Activated B cell treated with CpG ODN at 0.5 μM for 24 hours (primary cell): ENCODE results near the gene TTC8. TPM values are rescaled to one million over a fixed set of nuclear protein-coding genes. Genes with fewer than 3 reads are reported as not detected.

Experiments
- ATAC-seq: fragments of 200-7000 bp; cut with Tn5 transposase; one replicate; pipeline ENCODE4 v1.10.0; 2021; ENCODE audit warnings: low read depth, mild to moderate bottlenecking, moderate library complexity
- CTCF ChIA-PET: fragments of 350-600 bp; sonication (Branson Sonifier 250); formaldehyde crosslinking; loops from one replicate; lab custom pipeline; 2021; ENCODE audit warnings: antibody characterized with exemption; lab: Charles Lee
- POLR2A ChIA-PET: fragments of 350-600 bp; sonication (Branson Sonifier 250); formaldehyde crosslinking; loops from one replicate; lab custom pipeline; 2021; ENCODE audit warnings: antibody characterized with exemption; lab: Charles Lee
- DNase-seq: peaks from one replicate; pipeline ENCODE4 v3.0.0; 2022
- H3K27ac Mint-ChIP-seq: one replicate; pipeline ENCODE4 v1.8.0; 2020; ENCODE audit warnings: mixed read lengths
- H3K27me3 Mint-ChIP-seq: one replicate; pipeline ENCODE4 v1.8.0; 2021; ENCODE audit warnings: mixed read lengths
- H3K36me3 Mint-ChIP-seq: one replicate; pipeline ENCODE4 v1.8.0; 2021; ENCODE audit warnings: low read depth, mixed read lengths
- H3K4me1 Mint-ChIP-seq: one replicate; pipeline ENCODE4 v1.8.0; 2021; ENCODE audit warnings: mixed read lengths
- H3K4me3 Mint-ChIP-seq: one replicate; pipeline ENCODE4 v1.8.0; 2020; ENCODE audit warnings: mild to moderate bottlenecking, mixed read lengths
- H3K9me3 Mint-ChIP-seq: one replicate; pipeline ENCODE4 v1.8.0; 2020; ENCODE audit warnings: mixed read lengths
- CTCF ChIP-seq: fragments of 200-600 bp; IDR thresholded peaks from one replicate; pipeline ENCODE4 v1.8.0; 2022; ENCODE audit warnings: antibody characterized with exemption, mild to moderate bottlenecking
- intact Hi-C: fragments of 100-400 bp; cut with micrococcal nuclease; formaldehyde crosslinking; loops from one replicate; pipeline ENCODE4 v1.15.1; 2024
- total RNA-seq: library from RNA; stranded (reverse); gene quantifications from 2 replicates; pipeline ENCODE4 v1.2.3, GENCODE V29; 2022

Gene TTC8
- total RNA-seq, 1 donor from 2014 or later, result 4.8 TPM

DNA sequence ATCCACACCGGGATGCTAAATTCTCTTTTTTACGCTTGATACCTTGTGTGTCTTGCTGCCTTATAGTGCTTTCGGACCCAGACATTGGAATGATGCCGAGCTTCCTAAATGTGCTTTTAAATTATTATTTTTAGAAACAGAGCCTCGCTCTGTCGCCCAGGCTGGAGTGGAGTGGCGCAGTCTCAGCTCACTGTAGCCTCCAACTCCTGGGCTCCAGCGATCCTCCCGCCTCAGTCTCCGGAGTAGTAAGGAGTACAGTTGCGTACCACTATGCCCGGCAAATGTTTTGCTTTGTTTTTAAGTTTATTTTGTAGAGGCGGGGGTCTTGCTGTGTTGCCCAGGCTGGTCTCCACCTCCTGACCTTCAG lies 31.2 kb upstream of the TTC8 start:
- no peaks in the 10 kb centered on the region for H3K9me3 Mint-ChIP-seq
- peak overlapping the region; percentile 65 for H3K27ac Mint-ChIP-seq
- DNase-seq (no peak), ATAC-seq (no peak)
- no peaks in the 10 kb centered on the region for H3K27me3 Mint-ChIP-seq
- ChIA-PET CTCF (interaction anchor here (1.0 to 1.3 kb wide), 2 partner anchors 31 to 301 kb away, joined by 3 to 4 read pairs; partner anchors contain the start of gene TTC8), POLR2A (interaction anchor here (1.5 kb wide), 2 partner anchors 31 to 1163 kb away, joined by 4 to 8 read pairs; partner anchors contain the start of genes TDP1 and TTC8)
- H3K4me3 Mint-ChIP-seq, result peak overlapping the region; percentile 89
- peaks cover 2% of the 10 kb centered on the region for H3K36me3 Mint-ChIP-seq
- H3K4me1 Mint-ChIP-seq, result peaks cover 24% of the 10 kb centered on the region
- intact Hi-C loops, result loop anchor here (2.0 to 10.0 kb wide), 8 partner anchors 228 to 1606 kb away; partner anchors contain the start of genes EFCAB11, GALC, NRDE2 and PSMC1
- TF ChIP-seq CTCF, result no peak

DNA sequence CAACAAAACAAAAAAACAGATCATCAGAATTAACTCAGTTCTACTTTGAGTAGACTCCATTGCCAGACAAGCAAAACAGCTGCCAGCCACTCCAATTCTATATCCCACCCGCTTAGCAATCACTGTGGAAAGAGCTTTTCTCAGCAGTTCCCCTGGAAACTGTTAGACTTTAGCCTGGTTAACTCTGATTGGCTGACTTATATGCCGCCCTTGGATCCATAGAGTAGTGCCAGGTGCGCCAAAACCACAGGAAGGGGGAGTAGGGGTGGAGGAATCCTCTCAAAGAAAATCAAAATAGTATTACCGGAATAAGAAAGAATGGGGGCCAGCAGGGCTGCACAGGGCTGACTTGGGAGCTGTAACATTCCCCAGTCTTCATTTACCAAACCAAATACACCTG lies 26.3 kb upstream of the TTC8 start:
- H3K27me3 Mint-ChIP-seq, result peaks cover 16% of the 10 kb centered on the region
- ATAC-seq (no peak), DNase-seq (no peak)
- peaks cover 3% of the 10 kb centered on the region for H3K9me3 Mint-ChIP-seq
- POLR2A ChIA-PET, result no interaction called here
- no peak for TF ChIP-seq CTCF
- peaks cover 3% of the 10 kb centered on the region for H3K4me1 Mint-ChIP-seq
- H3K27ac Mint-ChIP-seq, result no peak overlapping the region
- no peaks in the 10 kb centered on the region for H3K36me3 Mint-ChIP-seq
- intact Hi-C loops, result loop anchor here (10.0 kb wide), 2 partner anchors 233 to 1537 kb away; partner anchors contain the start of genes NRDE2 and ZC3H14
- CTCF ChIA-PET, result no interaction called here
- H3K4me3 Mint-ChIP-seq, result no peak overlapping the region

- ATAC-seq, result no peak
- no peaks in the 10 kb centered on the region for H3K36me3 Mint-ChIP-seq
- no peak overlapping the region for H3K27ac Mint-ChIP-seq
- ChIA-PET POLR2A (no interaction called here), CTCF (no interaction called here)
- TF ChIP-seq CTCF, result no peak
- peaks cover 25% of the 10 kb centered on the region for H3K27me3 Mint-ChIP-seq
- no peak overlapping the region for H3K4me3 Mint-ChIP-seq
- peaks cover 3% of the 10 kb centered on the region for H3K9me3 Mint-ChIP-seq
- no peaks in the 10 kb centered on the region for H3K4me1 Mint-ChIP-seq
- no peak for DNase-seq
- intact Hi-C loops, result loop anchor here (10.0 kb wide), 2 partner anchors 235 to 1535 kb away; partner anchors contain the start of genes NRDE2 and ZC3H14
These were observed 24.9 kb upstream of the TTC8 start for GRCh38 chr14:88799522-88799921.

GRCh38 chr14:88802596-88802995 lies 21.9 kb upstream of the TTC8 start:
- intact Hi-C loops, result no loop called here
- H3K4me1 Mint-ChIP-seq, result no peaks in the 10 kb centered on the region
- TF ChIP-seq CTCF, result no peak
- peaks cover 5% of the 10 kb centered on the region for H3K9me3 Mint-ChIP-seq
- no peak overlapping the region for H3K4me3 Mint-ChIP-seq
- POLR2A ChIA-PET, result no interaction called here
- peaks cover 38% of the 10 kb centered on the region for H3K27me3 Mint-ChIP-seq
- CTCF ChIA-PET, result interaction anchor here (0.9 kb wide), 1 partner anchor 25 kb away, joined by 3 read pairs; no protein-coding TSS in a partner anchor
- no peak for DNase-seq
- H3K36me3 Mint-ChIP-seq, result no peaks in the 10 kb centered on the region
- no peak overlapping the region for H3K27ac Mint-ChIP-seq
- no peak for ATAC-seq

GRCh38 chr14:88804035-88804434 lies 20.4 kb upstream of the TTC8 start:
- intact Hi-C loops, result no loop called here
- no peak for TF ChIP-seq CTCF
- Mint-ChIP-seq H3K27ac (no peak overlapping the region), H3K4me1 (no peaks in the 10 kb centered on the region), H3K27me3 (peaks cover 39% of the 10 kb centered on the region), H3K9me3 (peaks cover 16% of the 10 kb centered on the region), H3K36me3 (no peaks in the 10 kb centered on the region), H3K4me3 (no peak overlapping the region)
- ATAC-seq, result no peak
- ChIA-PET POLR2A (no interaction called here), CTCF (no interaction called here)
- DNase-seq, result no peak
